HG02571 (cell line): ENCODE measurements around the gene SNAP29.
"Not testable (repeated sequence)": the region's sequence is repeated elsewhere in the genome, so short reads cannot be mapped to it uniquely, and the experiment has no call there.

Source experiments
- ATAC-seq: cut with Tn5 transposase; IDR thresholded peaks from one replicate; pipeline ENCODE4 v1.9.1; 2021; ENCODE audit warnings: mild to moderate bottlenecking, moderate library complexity; ENCODE audit not compliant: unreplicated experiment

SNAP29 gene

DNA sequence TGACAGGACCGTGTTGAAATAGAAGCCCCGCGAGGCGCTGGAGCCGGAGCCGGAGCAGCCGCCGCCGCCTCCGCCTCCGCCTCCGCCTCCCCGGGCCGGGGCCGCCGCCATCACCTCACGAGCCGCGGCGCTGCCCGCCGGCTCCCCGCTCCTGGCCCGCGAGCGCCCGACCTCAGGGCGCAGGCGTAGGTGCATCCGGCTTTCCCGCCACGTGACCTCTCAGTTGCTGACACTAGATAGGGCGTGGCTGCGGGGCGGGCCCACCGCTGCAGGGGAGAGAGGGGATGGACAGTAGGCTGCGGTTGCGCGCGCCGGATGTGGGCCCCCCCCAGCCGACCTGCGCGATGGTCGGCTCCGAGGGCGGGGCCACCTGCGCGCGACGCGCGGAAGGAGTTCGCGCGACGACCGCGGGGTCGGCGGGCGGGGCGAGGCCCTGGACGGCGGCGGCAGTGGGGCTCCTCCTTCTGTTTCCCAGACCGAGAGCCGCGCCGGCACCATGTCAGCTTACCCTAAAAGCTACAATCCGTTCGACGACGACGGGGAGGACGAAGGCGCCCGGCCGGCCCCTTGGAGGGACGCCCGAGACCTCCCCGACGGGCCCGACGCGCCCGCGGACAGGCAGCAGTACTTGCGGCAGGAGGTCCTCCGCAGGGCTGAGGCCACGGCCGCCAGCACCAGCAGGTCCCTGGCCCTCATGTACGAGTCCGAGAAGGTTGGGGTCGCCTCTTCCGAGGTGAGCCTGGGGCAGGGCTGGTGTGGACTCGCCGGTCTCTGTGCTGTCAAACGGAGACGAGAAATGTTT, at the start of gene SNAP29, which contains the start of gene PI4KA:
Gene SNAP29 (plus strand): TSS at position 393 of the 802 bp plus-strand sequence. CDS start 104 bp downstream, at position 497.
Gene PI4KA (minus strand): TSS at position 197 of the 802 bp plus-strand sequence. CDS start 86 bp downstream, at position 111.
- ATAC-seq, result peak; percentile 95

DNA sequence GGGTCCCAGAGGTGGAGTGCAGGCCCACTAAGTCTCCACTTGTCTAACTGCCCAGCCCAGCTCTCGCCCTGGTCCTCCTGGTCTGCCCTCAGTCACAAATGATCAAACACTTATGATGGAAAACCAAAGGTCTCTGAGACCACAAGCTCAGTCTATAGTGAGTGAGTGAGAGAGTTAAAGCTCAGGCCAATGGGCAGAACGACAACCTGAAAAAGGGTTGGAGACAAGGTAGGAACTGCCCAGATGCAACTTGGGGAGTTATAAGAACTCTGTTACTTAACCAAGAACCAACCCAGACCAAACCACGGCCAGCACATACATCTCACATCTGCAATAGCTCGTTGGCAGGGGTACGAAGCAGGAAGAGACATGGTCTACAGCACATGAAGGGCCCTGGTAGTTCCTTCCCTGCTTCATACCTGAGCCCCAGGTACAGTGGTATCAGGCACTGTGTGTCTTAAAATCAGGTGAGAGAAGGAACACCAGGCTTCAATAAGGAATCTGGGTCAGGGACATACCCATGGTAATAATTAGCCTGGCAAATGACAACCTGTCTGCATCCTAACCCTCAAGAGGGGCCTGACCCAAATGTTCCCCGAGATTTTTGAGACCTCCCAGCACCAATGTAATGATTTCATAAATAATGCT, 49.1 kb upstream of the SNAP29 start:
- ATAC-seq, result no peak

DNA sequence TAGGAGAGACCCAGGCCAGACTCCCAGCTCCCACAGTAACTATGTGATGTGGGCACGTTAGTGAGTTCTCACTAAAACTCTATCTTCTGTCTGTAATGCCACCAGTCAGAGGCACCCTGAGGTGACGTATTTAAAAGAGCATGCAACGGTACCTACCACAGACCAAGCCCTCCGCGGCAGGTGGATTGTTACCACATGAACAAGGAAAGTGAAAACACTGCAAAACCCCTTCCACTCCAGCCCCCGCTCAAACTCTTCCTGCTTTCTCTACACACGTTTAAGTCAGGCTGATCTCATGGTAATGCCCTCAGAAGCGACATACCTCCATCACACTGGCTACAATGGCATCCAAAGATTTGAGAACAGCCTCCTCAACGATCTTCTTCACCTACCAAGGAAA, 48.2 kb upstream of the SNAP29 start:
- no peak for ATAC-seq

DNA sequence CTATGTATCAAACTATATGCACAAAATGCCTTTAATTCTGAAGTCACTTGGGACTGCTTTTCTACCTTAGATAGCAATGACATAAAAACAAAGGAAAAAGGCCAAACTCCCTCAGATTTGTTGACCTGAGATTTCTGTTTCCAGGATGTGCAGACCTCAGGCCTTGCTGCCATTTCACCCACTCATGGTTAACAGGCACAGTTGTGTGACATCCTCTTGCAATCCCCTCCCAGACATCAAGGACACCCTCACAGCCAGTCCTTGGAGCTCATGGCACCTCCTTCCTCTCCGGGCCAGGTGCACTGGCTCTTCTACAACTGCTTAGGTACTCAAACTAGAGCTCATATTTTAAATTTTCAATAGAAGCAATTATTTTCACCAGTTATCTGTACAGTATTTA, 47.6 kb upstream of the SNAP29 start:
- no peak for ATAC-seq

DNA sequence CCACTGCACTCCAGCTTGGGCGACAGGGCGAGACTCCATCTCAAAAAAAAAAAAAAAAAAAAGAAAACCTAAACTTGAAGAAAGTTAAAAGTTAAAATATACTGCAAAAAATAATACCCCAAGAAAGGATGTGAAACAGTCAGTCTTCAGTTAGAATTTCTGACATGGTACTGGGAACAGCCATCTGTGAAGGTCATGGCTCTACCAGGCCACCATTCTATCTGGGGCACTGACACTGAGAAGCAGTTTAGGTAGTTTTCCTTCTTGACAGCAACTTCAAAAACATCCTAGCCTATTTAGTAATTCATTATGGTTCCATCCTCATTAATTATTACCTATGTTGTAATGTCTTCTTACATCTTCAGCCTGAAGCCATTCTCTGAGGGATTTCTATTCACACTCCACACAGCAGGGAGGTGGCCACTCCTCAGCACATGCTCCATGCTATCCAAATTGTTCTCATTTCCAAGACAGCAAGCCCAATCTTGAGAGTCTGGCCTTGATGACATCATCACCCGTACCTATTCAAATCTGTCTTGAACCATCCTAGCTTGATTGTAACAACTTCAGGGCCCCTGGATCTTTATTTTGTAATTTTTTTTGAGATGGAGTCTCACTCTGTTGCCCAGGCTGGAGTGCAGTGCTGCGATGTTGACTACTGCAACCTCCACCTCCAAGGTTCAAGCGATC, 46.7 kb upstream of the SNAP29 start:
- no peak for ATAC-seq

DNA sequence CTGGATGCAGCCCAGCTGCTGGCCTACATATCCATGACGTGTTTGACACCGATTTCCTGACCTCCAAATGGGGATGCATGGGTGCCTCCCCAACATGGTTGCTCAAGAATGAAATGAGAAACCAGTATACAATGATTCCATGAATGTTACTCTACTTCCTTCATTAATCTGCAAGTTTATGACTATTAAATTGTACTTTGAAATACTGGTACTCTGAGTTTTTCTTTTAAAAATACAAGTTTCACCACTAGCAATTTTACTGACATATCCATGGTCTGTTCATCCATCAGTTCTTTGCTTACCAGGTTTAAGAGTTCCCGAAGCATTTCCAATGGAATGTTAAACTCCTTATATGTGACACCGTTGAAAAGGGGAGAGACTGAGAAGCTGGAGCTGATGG, 45.8 kb upstream of the SNAP29 start:
- ATAC-seq, result no peak

DNA sequence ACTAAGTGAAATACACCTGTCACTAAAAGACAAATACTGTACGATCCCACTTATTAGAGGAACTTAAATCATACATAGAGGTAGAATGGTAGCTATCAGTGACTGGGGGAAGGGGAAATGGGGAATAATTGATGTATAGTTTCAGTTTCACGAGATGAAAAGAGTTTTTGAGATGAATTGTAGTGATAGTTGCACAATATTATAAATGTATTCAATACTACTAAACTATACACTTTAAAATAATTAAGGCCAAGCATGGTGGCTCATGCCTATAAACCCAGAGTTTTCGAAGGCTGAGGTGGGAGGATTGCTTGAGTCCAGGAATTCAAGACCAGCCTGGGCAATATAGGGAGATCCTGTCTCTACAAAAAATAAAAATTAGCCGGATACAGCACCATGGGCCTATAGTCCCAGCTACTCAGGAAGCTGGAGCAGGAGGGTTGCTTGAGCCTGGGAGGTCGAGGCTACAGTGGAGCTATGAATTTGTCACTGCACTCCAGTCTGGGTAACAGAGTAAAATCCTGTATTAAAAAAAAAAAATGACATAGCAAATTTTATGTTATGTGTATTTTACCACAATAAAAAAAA, 44.5 kb upstream of the SNAP29 start:
- ATAC-seq, result no peak

DNA sequence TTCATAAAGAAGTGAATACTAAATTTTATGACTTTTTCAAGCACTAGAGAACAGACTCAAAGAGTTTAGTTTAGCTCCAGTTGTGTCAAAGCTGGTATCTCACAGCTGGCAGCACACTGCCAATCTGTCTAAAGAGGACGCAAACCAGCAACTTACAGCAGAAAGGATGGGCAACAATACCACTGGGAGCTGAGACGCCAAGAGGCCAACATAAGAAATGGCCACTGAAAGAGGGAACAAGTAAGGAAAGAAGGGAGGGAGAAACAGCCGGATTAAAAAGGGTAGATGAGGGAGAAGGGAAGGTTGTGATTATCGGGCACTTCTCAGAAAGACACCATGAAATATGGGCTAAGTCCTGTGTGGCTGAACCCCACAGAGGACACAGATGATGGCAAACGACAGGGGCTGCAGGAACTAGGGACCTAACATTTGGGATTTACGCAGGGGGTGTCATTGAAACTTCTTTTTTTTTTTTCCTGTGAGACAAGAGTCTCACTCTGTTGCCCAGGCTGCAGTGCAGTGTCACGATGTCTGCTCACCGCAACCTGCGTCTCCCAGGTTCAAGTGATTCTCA, 43.2 kb upstream of the SNAP29 start:
- ATAC-seq, result no peak

DNA sequence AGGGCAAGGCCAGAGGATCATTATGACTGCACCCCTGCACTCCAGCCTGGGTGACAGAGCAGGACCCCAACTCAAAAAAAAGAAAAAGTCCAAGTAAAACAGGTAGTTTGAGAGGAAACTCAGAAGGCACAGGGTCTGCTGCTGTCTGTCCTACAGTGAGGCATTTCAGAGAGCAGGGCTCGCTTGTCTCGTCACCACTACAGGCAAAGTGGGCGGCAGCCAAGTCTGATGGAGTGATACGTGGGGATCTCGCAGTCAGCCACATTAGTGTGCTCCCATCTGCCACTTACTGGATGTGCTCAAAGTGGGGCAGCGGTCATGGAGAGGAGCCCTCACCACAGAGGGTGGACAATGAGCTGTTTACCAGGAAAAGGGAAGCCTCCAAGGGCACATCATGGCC, 42.2 kb upstream of the SNAP29 start:
- no peak for ATAC-seq

DNA sequence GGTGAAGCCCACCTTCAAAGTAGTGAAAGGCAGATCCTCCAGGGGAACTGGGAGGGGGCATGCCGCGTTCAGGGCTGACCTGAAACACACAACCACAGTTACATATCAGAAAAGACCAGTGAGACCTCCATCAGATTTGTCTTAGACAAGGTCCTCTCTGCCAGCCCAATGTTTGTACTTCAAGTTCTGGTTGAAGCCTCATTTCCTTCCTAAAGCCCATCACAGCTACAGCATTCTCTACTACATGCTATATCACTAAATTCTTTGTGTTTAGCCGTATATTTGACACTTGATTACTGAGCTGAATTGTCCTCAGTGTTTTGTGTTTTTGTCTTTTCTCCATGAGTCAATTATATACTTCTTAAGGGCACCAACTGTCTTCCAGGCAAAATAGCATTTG, 40.3 kb upstream of the SNAP29 start:
- ATAC-seq, result no peak

DNA sequence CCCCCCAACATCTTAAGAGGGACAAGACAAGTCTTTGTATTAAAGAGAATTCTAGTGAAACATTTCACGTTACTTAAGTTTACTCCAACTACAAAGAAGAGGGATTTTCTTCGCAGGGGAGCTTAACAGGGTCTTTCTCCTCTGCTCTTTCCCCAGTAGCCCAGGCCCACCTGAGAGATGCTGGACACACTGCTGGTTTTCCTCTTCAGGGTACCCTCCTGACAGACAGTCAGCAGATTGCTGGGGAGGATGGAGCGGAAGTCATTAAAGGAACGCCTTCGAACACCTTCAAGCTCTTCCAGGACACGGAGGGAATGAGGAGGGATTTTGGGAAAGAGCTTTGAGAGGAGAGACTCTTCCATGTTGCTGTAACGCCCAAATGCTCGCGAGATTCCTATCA, 39.3 kb upstream of the SNAP29 start:
- no peak for ATAC-seq

DNA sequence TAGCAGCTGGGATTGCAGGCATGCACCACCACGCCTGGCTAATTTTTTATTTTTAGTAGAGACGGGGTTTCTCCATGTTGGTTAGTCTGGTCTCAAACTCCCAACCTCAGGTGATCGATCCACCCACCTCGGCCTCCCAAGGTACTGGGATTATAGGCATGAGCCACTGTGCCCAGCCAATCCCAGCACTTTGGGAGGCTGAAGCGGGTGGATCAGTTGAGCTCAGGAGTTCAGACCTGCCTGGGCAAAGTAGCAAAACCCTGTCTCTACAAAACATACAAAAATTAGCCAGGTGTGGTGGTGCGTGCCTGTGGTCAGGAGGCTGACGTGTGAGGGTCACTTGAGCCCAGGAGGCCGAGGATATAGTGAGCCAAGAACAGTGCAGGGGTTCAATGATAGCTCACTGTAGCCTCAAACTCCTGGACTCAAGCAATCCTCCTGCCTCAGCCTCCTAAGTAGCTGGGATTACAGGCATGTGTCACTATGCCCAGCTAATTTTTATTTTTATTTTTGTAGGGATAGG, 37.0 kb upstream of the SNAP29 start:
- not testable (repeated sequence) for ATAC-seq

DNA sequence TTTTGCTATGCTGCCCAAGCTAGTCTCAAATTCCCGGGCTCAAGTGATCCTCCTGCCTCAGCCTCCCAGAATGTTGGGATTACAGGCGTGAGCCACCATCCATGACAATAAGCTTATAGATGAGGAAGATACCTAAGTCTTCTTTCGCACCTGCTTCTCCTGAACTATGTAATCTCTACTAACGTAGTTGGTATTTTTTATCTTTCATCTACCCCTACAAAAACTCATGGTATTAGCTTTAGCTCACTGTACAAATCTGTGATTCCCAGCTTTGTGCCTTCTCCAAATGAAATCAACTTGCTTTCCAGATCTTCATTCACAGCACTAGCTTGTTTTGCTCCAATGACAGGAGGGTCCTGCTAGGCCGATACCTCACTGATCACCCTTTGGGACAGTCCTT, 36.6 kb upstream of the SNAP29 start:
- ATAC-seq, result no peak

DNA sequence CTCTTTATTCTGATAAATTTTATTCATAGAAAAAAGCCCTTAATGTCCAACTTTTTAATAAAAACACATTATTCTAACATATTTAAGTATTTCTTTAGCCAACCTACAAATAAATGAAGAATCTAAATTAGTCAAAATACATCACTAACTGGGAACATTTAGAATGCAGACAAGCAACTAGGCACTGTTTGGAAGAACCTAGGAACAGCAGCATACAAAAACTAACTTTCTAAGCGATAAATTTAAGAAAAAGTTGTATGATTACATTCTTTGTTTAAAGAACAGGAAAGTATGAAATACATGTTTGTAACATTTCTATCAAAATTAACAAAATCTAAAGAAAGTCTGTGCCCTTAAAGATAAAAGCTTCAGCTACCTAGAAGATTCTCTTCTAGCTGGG, 35.5 kb upstream of the SNAP29 start:
- no peak for ATAC-seq

DNA sequence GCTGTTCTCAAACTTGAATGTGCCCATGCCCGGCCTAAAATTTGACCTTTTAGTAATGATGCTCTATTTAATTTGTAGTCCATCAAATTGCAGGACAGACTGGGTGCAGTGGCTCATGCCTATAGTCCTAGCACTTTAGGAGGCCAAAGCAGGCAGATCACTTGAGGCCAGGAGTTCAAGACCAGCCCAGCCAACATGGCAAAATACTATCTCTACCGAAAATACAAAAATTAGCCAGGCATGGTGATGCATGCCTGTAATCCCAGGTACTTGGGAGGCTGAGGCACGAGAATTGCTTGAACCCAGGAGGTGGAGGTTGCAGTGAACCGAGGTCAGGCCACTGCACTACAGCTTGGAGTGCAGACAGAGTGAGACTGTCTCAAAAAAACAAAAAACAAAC, 33.6 kb upstream of the SNAP29 start:
- not testable (repeated sequence) for ATAC-seq

DNA sequence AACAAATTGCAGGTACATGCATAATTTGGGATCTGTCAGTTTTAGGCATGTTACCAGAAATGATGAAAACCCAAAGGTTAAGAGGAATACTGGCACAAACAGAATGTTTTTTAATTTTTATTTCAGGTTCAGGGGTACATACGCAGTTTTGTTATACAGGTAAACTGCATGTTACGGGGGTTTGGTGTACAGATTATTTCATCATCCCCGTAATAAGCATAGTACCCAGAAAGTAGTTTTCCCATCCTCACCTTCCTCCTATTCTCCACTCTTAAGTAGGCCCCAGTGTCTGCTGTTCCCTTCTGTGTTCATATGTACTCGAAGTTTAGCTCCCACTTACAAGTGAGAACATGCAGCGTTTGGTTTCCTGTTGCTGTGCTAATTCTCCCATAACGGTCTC, 33.2 kb upstream of the SNAP29 start:
- no peak for ATAC-seq

DNA sequence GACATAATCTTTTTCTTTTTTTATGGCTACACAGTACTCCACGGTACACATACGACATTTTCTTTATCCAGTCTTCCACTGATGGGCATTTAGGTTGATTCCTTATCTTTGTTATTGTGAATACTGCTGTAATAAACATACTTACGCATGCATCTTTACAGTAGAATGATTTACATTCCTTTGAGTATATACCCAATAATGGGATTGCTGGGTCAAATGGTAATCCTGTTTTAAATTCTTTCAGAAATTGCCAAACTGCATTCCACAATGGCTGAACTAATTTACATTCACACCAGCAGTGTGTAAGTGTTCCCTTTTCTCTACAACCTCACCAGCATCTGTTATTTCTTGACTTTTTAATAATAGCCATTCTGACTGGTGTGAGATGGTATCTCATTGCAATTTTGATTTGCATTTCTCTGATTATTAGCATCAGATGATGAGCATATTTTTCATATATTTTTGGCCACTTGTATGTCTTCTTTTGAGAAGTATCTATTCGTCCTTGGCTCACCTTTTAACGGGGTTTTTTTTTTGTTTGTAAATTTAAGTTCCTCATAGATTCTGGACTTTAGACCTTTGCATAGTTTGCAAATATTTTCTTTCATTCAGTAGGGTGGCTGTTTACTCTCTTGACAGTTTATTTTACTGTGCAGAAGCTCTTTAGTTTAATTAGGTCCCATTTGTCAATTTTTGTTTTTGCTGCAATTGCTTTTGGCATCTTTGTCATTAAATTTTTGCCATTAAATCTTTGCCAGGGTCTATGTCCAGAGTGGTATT, 32.2 kb upstream of the SNAP29 start:
- not testable (repeated sequence) for ATAC-seq

DNA sequence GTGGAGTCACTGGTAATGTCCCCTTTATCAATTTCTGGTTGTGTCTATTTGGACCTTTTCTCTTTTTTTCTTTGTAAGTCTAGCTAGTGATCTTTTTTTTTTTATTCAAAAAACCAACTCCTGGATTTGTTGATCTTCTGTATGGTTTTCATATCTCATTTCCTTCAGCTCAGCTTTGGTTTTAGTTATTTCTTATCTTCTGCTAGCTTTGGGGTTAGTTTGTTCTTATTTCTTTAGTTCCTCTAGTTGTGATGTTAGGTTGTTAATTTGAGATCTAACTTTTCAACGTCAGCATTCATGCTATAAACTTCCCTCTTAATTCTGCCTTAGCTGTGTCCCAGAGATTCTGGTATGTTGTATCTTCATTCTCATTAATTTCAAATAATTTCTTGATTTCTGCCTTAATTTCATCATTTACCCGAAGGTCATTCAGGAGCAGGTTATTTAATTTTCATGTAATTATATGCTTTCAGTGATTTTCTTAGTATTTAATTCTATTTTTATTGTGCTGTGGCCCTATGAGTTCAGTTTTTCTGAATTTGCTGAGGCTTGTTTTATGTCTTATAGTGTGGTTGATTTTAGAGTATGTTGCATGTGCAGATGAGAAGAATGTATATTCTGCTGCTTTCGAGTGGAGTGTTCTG, 29.2 kb upstream of the SNAP29 start:
- ATAC-seq, result no peak

DNA sequence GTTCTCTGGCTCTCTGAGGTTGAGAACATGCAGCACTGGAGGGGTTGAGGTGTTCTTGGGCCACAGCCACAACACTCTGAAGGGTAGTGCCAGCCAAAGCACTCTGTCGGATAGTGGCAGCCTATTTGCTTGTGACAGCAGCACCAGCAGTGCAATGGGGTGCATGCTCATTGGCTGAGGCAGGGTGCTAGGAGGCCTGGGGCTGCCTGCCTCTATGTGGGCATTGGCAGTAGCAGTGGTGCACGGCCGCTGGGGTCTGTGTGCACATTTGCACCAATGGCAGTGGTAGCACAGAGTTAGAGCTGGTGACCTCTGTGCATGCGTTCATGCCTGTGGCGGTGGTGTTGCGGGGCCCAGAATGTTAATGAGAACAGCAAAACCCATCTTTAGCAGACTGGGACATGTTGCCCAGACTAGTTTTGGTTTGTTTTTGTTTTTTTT, 25.6 kb upstream of the SNAP29 start:
- ATAC-seq, result no peak
